DOHH2 (cell line): Measurements from ENCODE around the gene ITGB4.

Experiments
- EZH2phosphoT487 ChIP-seq: fragments of 200-600 bp; sonication (generic); IDR thresholded peaks from 2 replicates; pipeline ENCODE4 v1.6.1; 2017; ENCODE audit warnings: borderline replicate concordance, mild to moderate bottlenecking, antibody characterized with exemption, low read length, moderate library complexity, mixed read lengths
- TF ChIP-seq, protein P1 (sequence below): fragments of 200-600 bp; sonication (generic); IDR thresholded peaks from one replicate; pipeline ENCODE4 v1.5.1; 2014; ENCODE audit warnings: antibody characterized with exemption, mild to moderate bottlenecking, low read depth, low read length; ENCODE audit not compliant: poor library complexity, severe bottlenecking

DNA sequence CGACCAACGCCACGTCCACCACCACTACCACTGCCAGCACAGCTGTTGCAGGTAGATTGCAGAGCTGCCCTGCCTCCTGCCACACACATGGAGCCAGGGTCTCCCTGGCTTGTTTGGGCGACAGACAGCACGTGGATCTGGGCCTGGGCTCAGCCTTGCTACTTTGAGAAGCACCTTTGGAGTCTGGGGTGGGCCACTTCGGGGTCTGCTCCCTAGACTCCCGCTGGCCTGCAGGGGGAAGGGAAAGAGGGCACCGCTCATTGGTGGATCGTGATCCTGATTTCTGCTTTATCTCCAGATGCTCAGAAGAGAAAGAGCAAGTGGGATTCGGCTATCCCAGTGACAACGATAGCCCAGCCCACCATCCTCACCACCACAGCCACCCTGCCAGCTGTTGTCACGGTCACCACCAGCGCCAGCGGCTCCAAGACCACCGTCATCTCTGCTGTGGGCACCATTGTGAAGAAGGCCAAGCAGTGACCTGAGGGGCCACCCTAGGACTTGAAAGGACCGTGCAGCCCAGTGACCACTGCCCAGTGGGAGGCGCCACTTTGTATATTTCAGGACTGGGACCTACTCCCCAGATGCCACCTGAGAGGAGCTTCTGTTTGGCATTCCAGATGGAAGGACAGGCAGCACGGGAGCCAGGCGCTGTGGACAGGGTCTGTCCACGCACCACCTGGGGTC is 15.1 kb upstream of the ITGB4 start:
- TF ChIP-seq, protein P1, sequence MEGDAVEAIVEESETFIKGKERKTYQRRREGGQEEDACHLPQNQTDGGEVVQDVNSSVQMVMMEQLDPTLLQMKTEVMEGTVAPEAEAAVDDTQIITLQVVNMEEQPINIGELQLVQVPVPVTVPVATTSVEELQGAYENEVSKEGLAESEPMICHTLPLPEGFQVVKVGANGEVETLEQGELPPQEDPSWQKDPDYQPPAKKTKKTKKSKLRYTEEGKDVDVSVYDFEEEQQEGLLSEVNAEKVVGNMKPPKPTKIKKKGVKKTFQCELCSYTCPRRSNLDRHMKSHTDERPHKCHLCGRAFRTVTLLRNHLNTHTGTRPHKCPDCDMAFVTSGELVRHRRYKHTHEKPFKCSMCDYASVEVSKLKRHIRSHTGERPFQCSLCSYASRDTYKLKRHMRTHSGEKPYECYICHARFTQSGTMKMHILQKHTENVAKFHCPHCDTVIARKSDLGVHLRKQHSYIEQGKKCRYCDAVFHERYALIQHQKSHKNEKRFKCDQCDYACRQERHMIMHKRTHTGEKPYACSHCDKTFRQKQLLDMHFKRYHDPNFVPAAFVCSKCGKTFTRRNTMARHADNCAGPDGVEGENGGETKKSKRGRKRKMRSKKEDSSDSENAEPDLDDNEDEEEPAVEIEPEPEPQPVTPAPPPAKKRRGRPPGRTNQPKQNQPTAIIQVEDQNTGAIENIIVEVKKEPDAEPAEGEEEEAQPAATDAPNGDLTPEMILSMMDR = no peak
- TF ChIP-seq EZH2phosphoT487 = no peak
